HuH-7 (cell line): ENCODE data around the gene CAPZB.

ENCODE experiments used
- DNase-seq: peaks from one replicate; pipeline ENCODE4 v3.0.0; 2011; ENCODE audit warnings: low spot score

CAPZB gene

GRCh38 chr1:19405761-19406487 lies 79.4 kb downstream of the CAPZB start:
- no peak for DNase-seq

- DNase-seq, result no peak
These were observed 80.1 kb downstream of the CAPZB start for GRCh38 chr1:19405195-19405760.

- no peak for DNase-seq
These were observed 80.6 kb downstream of the CAPZB start for GRCh38 chr1:19404748-19405147.

DNA sequence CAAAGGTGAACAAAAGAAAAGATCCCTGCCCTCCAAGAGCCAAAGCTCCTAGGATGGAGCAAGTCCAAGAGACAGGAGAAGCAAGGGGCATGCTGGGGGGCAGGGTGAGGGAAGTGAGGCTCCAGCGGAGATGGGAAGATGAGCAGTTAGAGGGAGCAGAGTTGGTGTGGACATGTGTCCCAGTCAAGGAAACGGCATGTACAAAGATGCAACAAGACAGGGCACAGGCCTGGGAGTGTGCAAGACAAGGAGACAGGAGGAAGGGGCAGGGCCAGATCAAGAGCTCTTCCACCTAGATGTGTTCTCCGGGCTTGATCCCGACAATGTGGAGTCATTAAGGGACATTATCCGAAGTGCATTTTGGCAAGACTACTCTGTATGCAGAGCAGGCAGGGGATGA lies 82.1 kb downstream of the CAPZB start:
- DNase-seq, result no peak

GRCh38 chr1:19402031-19402813 lies 83.1 kb downstream of the CAPZB start:
- DNase-seq, result no peak

DNA sequence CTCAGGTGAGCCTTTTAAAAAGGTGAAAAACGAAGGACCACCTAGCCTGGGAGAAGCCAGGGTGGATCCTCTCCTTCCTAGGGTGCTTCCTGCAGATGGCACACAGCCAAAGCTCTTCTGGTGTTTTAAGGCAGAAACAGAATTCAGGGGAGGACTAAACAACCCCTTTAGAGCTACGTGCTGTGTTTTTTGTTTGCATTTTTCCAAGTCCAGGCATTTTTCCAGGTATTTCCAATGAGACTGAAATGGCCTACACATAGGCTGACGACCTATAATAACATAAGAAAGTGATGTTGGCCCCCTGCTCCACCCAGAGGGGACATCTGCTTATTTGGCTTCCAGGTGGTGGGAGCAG lies 83.8 kb downstream of the CAPZB start:
- DNase-seq, result no peak

DNA sequence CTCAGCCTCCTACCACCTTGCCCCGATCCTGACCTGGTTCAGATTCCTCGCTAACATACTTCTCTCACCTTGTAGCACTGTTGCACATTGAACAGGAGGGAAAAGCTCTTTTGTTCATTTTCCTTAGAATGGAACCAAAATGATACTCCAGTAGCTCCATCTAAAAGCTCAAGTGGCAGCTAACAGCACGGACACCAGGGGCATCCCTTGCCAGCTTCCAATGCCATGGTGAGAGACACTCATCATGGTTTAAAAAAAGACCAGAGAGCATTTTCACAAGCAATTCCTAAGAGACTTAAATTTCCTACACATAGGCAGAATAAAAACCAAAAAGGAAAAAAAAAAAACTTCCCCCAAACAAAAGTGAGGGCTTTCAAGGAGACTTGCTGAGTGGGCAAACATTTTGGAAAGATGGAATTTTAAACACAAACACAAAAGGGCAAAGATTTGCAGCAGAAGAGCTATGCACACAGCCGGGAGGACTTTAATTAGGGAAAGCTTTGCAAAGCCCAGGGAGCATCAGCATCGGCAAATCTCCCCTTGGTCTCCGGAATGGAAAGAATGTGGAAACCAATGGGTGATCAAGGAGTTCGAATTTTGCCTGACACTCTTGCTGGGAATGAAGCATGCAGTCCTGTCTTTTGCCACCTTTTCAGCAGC lies 84.3 kb downstream of the CAPZB start:
- no peak for DNase-seq

DNA sequence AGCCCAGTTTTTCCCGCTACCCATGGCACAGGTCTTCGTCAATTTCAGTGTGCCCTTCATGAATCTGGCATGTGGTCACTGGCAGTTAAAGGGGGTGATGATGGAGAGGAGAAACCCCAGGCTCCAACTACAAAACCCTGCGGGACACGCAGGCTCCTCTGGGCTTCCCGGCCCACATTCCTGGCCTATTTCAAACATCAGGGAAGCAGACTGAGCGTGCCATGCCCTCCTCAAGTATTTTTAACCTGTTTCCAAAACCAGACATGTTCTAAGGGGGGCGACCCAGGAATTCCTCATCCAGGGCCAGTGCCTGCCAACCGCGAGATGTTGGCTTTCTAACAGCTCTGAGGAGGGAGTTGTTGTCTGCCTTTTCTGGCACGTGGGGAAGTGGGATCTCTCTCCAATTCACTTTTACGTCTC lies 85.1 kb downstream of the CAPZB start:
- no peak for DNase-seq

- no peak for DNase-seq
These were observed 87.0 kb downstream of the CAPZB start for GRCh38 chr1:19398309-19398760.

GRCh38 chr1:19397217-19397945 lies 88.0 kb downstream of the CAPZB start:
- no peak for DNase-seq

- no peak for DNase-seq
These were observed 89.1 kb downstream of the CAPZB start for GRCh38 chr1:19396280-19396679.

DNA sequence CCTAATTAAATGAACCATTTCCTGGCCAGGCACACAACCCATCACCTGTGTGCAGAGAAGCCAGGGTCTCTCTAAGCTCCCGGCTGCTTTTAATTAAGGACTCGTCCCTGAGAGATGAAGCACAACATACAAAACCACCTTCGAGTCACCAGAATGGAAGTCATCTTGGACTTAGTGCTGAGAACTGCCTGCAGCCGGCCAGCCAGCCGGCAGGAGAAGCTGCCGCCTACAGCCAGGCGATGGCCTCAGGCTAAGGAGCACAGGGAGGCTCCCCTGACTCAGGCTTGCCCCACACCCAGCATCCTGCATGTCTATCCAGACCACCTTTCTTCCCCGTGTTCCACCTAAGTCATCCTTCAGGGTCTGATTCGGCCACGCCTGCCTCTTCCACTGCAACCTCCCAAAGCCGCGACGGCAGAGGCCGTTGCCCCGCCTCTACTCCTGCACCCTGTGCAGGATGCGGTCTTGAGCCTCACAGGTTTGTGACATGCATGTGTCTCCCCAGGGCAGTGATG lies 89.6 kb downstream of the CAPZB start:
- DNase-seq, result no peak

DNA sequence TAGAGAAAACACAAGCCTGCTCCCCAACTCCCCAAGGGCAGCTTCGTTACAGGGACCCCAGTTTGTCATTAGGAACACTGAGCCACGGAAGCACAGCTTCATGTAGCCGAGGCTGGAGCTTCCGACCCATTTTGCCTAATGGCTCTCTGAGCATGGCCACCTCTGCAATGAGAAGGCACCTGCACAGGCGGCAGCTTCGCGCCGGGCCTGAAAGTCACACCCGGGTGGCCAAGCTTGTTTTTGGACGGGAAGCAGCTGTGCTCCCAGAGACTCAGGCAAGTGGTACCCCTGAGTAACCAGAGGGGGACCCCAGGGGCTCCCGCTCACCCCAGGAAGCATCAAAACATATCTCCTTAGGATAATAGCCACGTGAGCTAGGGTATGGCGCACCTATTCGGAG lies 92.3 kb downstream of the CAPZB start:
- DNase-seq, result no peak

GRCh38 chr1:19392221-19392620 lies 93.1 kb downstream of the CAPZB start:
- no peak for DNase-seq

DNA sequence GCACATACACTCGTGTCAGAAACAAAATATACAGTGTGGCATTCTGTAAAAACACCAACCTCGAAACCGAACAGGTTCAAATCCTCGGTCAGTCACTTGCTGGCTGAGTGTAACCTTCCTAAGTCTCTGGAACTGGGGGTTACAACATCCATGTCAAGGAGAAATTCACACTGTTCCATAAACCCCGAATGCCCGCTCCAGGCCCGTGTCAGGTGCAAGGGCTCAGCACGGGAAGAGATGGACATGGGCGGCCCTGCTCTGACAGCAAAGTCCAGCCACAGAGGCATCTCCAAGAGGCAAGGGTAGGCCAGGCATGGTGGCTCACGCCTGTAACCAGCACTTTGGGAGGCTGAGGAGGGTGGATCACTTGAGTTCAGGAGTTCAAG lies 93.8 kb downstream of the CAPZB start:
- DNase-seq, result no peak

DNA sequence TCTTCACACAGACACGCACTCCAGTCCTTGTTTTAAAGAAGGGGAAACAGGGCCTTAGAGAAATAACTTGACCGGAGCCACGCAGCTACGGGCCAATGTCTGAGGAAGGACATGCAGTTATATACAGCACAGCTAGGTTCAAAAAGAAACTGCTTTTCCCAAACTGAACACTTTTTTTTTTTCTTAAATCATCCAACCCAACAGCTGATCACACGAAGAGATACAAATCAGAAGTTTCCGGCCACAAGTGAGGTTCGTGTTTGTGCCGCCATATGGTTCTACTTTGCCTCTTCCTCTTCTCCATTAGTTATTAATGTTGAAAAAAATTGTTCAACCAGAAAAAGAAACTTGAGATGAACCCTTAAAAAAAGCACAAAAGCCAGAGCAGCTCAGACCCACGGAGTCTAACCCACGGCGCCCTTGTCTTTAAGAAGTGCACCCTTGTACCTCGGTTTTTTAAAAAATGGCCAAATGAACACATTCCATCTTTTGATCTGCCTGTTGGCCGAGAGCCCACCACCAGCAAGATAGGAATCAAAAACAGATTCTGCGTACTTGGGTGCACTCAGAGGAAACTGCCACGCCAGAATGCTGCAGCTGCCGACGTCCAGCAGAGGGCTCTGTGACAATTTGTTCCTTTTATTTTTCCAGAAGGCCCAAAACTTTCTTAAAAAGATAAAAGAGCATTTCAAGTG lies 94.3 kb downstream of the CAPZB start:
- DNase-seq, result peak; percentile 42

GRCh38 chr1:19390166-19390850 lies 95.0 kb downstream of the CAPZB start:
- no peak for DNase-seq

GRCh38 chr1:19388980-19389379 lies 96.4 kb downstream of the CAPZB start:
- no peak for DNase-seq

- peak; percentile 77 for DNase-seq
These were observed 98.3 kb downstream of the CAPZB start for GRCh38 chr1:19387045-19387467.

DNA sequence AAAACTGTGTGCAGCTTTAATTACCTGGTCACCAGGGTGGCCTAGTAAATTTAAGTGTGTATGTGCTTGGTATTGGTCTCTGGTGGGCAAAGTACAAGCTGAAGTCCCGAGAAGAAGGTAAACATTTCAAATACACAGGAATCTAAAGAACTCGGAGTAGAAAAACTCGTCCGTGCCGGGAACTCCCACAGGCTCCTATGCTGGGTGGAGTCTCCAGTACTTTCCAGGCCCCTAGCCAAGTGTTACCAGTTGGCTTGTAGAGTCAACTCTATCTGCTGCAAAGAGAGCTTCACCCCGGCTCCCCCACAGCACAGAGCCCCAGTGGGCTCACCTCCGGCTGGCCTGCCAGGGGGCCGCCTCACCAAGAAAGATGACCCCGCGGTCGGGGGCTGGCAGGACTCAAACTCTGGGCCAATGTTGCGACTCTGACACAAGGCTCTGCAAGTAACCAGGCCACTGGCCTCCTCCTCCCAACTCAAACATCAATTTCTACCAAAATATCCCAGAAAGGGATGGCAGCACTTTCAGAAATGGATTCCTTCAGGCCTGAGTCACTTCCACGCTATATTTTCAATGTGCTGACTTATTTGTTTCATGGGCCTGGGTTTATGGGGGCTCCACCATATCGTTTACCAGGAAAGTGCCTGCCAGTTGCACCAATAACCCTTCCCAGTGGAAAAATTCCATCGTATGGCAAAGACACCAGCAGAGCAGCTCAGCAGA lies 99.3 kb downstream of the CAPZB start:
- peak; percentile 36 for DNase-seq
